ENCODE measurements around the gene ANG. TPM values are rescaled to one million over a fixed set of nuclear protein-coding genes. Genes with fewer than 3 reads are reported as not detected.

Gene ANG
- total RNA-seq, 2 experiments from 2014 or later: 0.83 to 1.8 TPM

Other genes starting within 250 kb of the ANG start
- 10 to 100 TPM; 46.2 to 47.5 TPM for gene OSGEP, start 234.0 kb upstream of the ANG start, total RNA-seq
- gene APEX1, start 233.5 kb upstream of the ANG start, total RNA-seq: 100 to 1,000 TPM; 216 to 257 TPM
- 10 to 100 TPM; 24.2 to 24.7 TPM for gene PIP4P1, start 227.3 kb upstream of the ANG start, total RNA-seq
- 100 to 1,000 TPM; 160 to 164 TPM for gene PNP, start 219.4 kb upstream of the ANG start, total RNA-seq
- gene RNASE10, start 183.2 kb upstream of the ANG start, total RNA-seq: under 1 TPM; 0.16 to 0.56 TPM
- gene RNASE9, start 127.7 kb upstream of the ANG start, total RNA-seq: not detected
- not detected for gene RNASE11, start 100.8 kb upstream of the ANG start, total RNA-seq
- gene RNASE12, start 97.4 kb upstream of the ANG start, total RNA-seq: not detected
- gene OR6S1, start 47.1 kb upstream of the ANG start, total RNA-seq: not detected
- gene RNASE4, start 4.2 kb upstream of the ANG start, total RNA-seq: under 1 TPM; 0.37 to 0.50 TPM
- gene EDDM3A, start 57.1 kb downstream of the ANG start, total RNA-seq: not detected
- gene EDDM3B, start 79.6 kb downstream of the ANG start, total RNA-seq: not detected
- under 1 TPM; 0.46 to 0.62 TPM for gene RNASE6, start 92.5 kb downstream of the ANG start, total RNA-seq
- not detected for gene RNASE1, start 114.1 kb downstream of the ANG start, total RNA-seq
- gene RNASE3, start 202.6 kb downstream of the ANG start, total RNA-seq: not detected

Measured in activated CD4-positive, alpha-beta T cell treated with anti-CD3 and anti-CD28 coated beads for 36 hours (primary cell).